T-cell (primary cell): ENCODE results near the gene PRKCD. TPM values are rescaled to one million over a fixed set of nuclear protein-coding genes. Genes with fewer than 3 reads are reported as not detected.

ENCODE experiments used
- ATAC-seq, 4 experiments: fragments of 200-7000 bp in 3 of 4; fragments of 150-1000 bp in 1 of 4; cut with Tn5 transposase; replicated peaks in 1 of 4; 1 replicate in 3 of 4; 2 replicates in 1 of 4; pipeline ENCODE4 v1.10.0; 2021; ENCODE audit warnings: moderate library complexity in 3 of 4, mild to moderate bottlenecking in 2 of 4, moderate number of reproducible peaks in 1 of 4
- CTCF ChIA-PET, 2 donors: fragments of 300-600 bp; sonication (Branson Sonifier 250); formaldehyde crosslinking; loops; one replicate each; lab custom pipeline; 2022; ENCODE audit warnings: antibody characterized with exemption in 2 of 2; lab: Charles Lee
- POLR2A ChIA-PET, 2 donors: fragments of 300-600 bp; sonication (Branson Sonifier 250); formaldehyde crosslinking; loops; one replicate each; lab custom pipeline; 2022; ENCODE audit warnings: antibody characterized with exemption in 2 of 2; lab: Charles Lee
- DNase-seq, 35 experiments: peaks; one replicate each; pipeline versions ENCODE4 v3.0.0 to v3.0.0-alpha.2; 2013 to 2023
- H3K27ac ChIP-seq: one replicate; pipeline ENCODE4 v1.5.1; 2013; ENCODE audit warnings: low read length
- H3K27me3 ChIP-seq, 2 experiments: replicated peaks in 1 of 2; 1 replicate in 1 of 2; 2 replicates in 1 of 2; pipeline versions ENCODE4 v1.6.1 to v1.7.0; 2013; ENCODE audit warnings: low read length in 1 of 2, mixed read lengths in 1 of 2; ENCODE audit not compliant: control insufficient read depth in 2 of 2, insufficient read depth in 2 of 2; ENCODE audit errors: extremely low read depth in 1 of 2
- H3K36me3 ChIP-seq, 2 donors: 1 replicate in 1 of 2; 2 replicates in 1 of 2; pipeline versions ENCODE4 v1.6.1 to v1.7.0; 2013; ENCODE audit warnings: low read length in 1 of 2; ENCODE audit not compliant: control insufficient read depth in 2 of 2, insufficient read depth in 1 of 2; ENCODE audit errors: extremely low read depth in 1 of 2
- H3K4me1 ChIP-seq, 2 experiments: 1 replicate in 1 of 2; 2 replicates in 1 of 2; pipeline versions ENCODE4 v1.6.1 to v1.7.0; 2013; ENCODE audit warnings: low read length in 2 of 2, mixed read lengths in 1 of 2; ENCODE audit not compliant: insufficient read depth in 2 of 2, control insufficient read depth in 1 of 2; ENCODE audit errors: extremely low read depth in 1 of 2
- H3K4me3 ChIP-seq, 2 donors: 1 replicate in 1 of 2; 2 replicates in 1 of 2; pipeline versions ENCODE4 v1.5.1 to v1.7.0; 2013; ENCODE audit warnings: mild to moderate bottlenecking in 2 of 2, low read length in 1 of 2, moderate library complexity in 1 of 2; ENCODE audit not compliant: control insufficient read depth in 1 of 2; ENCODE audit errors: extremely low read depth in 1 of 2
- H3K9me3 ChIP-seq: 2 replicates; pipeline ENCODE4 v1.7.0; 2013
- H3K27ac Mint-ChIP-seq, 2 donors: one replicate each; pipeline ENCODE4 v1.8.0; 2020 to 2021; ENCODE audit warnings: mild to moderate bottlenecking in 2 of 2, mixed read lengths in 2 of 2
- H3K27me3 Mint-ChIP-seq, 2 donors: one replicate each; pipeline ENCODE4 v1.8.0; 2021 to 2022; ENCODE audit warnings: mixed read lengths in 2 of 2
- H3K36me3 Mint-ChIP-seq: one replicate; pipeline ENCODE4 v1.8.0; 2021; ENCODE audit warnings: mixed read lengths
- H3K4me1 Mint-ChIP-seq, 3 donors: one replicate each; pipeline ENCODE4 v1.8.0; 2020 to 2022; ENCODE audit warnings: mixed read lengths in 3 of 3, mild to moderate bottlenecking in 1 of 3
- H3K4me3 Mint-ChIP-seq, 3 donors: one replicate each; pipeline ENCODE4 v1.8.0; 2020 to 2022; ENCODE audit warnings: mild to moderate bottlenecking in 3 of 3, mixed read lengths in 3 of 3, moderate library complexity in 3 of 3
- H3K9me3 Mint-ChIP-seq, 3 donors: one replicate each; pipeline ENCODE4 v1.8.0; 2020 to 2022; ENCODE audit warnings: mixed read lengths in 3 of 3
- WGBS: methylation state at CpG from one replicate; pipeline ENCODE4 v1.1.5; 2013; ENCODE audit warnings: missing lambda C conversion rate; ENCODE audit not compliant: insufficient coverage; 5-methylcytosine and 5-hydroxymethylcytosine counted together
- total RNA-seq, 35 experiments: library from RNA in 6 of 35; stranded (reverse) in 6 of 35; fragments of 120-200 nt in 1 of 35; gene quantifications; one replicate each; pipeline versions ENCODE4 v1.2.1 to v1.2.4 and lab custom pipeline; 2013 to 2026

Gene PRKCD
- total RNA-seq, 5 donors from 2014 or later (not counting 1 experiment from before 2014, with no cell fraction given): 15.3 to 23.3 (median 19.2) TPM

- Histone ChIP-seq H3K36me3 (peaks cover 6 to 44% of the 10 kb centered on the region in 2 donors), H3K4me1 (peaks cover 12 to 19% of the 10 kb centered on the region in 2 experiments), H3K27ac (no peak overlapping the region), H3K4me3 (no peak overlapping the region), H3K27me3 (no peaks in the 10 kb centered on the region), H3K9me3 (no peaks in the 10 kb centered on the region)
- ATAC-seq (no peak), DNase-seq (no peak)
- WGBS: no CpG with 5 or more reads among the region's 2 CpGs
- CTCF ChIA-PET: no interaction called here
- POLR2A ChIA-PET: no interaction called here
- peaks cover 26% of the 10 kb centered on the region for H3K36me3 Mint-ChIP-seq
- no peaks in the 10 kb centered on the region for H3K9me3 Mint-ChIP-seq
- no peak overlapping the region for H3K4me3 Mint-ChIP-seq
- no peaks in the 10 kb centered on the region for H3K27me3 Mint-ChIP-seq
- H3K4me1 Mint-ChIP-seq: peaks cover 21 to 32% (median 30%) of the 10 kb centered on the region in 3 donors
- no peak overlapping the region for H3K27ac Mint-ChIP-seq
Measured at GRCh38 chr3:53126601-53127000, 34.4 kb upstream of the PRKCD start.

GRCh38 chr3:53129344-53129743, 31.7 kb upstream of the PRKCD start:
- Mint-ChIP-seq H3K9me3 (no peaks in the 10 kb centered on the region), H3K27ac (peak overlapping the region; percentile 95 to 99), H3K27me3 (no peaks in the 10 kb centered on the region), H3K4me1 (peaks cover 25 to 31% (median 30%) of the 10 kb centered on the region in 3 donors), H3K36me3 (peaks cover 7% of the 10 kb centered on the region), H3K4me3 (peak overlapping the region; percentile 87 to 91 (median 90))
- CTCF ChIA-PET: interaction anchor here in 1 of 2 donors (0.6 kb wide), 1 partner anchor 64 kb away, joined by 3 read pairs; no protein-coding TSS in a partner anchor
- H3K27ac ChIP-seq: peak overlapping the region; percentile 95
- POLR2A ChIA-PET: interaction anchor here in 1 of 2 donors (0.5 kb wide), 1 partner anchor 176 kb away, joined by 4 read pairs; no protein-coding TSS in a partner anchor
- no peaks in the 10 kb centered on the region for H3K27me3 ChIP-seq
- DNase-seq (peak in 1 of 35 experiments; percentile 14), ATAC-seq (no peak)
- WGBS: 80% methylated on average over 2 of the region's 3 CpGs
- H3K36me3 ChIP-seq: peaks cover 6 to 17% of the 10 kb centered on the region in 2 donors
- no peaks in the 10 kb centered on the region for H3K9me3 ChIP-seq
- H3K4me3 ChIP-seq: peak overlapping the region; percentile 81 to 85
- peaks cover 12 to 19% of the 10 kb centered on the region in 2 experiments for H3K4me1 ChIP-seq

GRCh38 chr3:53130179-53131061, 30.6 kb upstream of the PRKCD start, which contains the start of gene RFT1:
Gene RFT1, minus strand, starts transcription at chr3:53130435. Its CDS starts 35 bp downstream, at chr3:53130400.
- POLR2A ChIA-PET: no interaction called here
- Mint-ChIP-seq H3K9me3 (no peaks in the 10 kb centered on the region), H3K36me3 (no peaks in the 10 kb centered on the region), H3K27me3 (no peaks in the 10 kb centered on the region), H3K4me3 (peak within 1 kb of the TSS; percentile 87 to 91 (median 90)), H3K4me1 (peaks cover 25 to 33% (median 31%) of the 10 kb centered on the region in 3 donors), H3K27ac (peak within 1 kb of the TSS; percentile 95 to 99)
- H3K4me3 ChIP-seq: peak within 1 kb of the TSS; percentile 81 to 85
- H3K36me3 ChIP-seq: peaks cover 0 to 7% of the 10 kb centered on the region in 2 donors
- H3K27ac ChIP-seq: peak within 1 kb of the TSS; percentile 95
- under 1% methylated on average over 28 of the region's 41 CpGs for WGBS
- peak; percentile 95 to 99 (median 98) for DNase-seq
- peak; percentile 94 to 96 (median 96) for ATAC-seq
- H3K4me1 ChIP-seq: peaks cover 12 to 19% of the 10 kb centered on the region in 2 experiments
- H3K27me3 ChIP-seq: no peaks in the 10 kb centered on the region
- no peaks in the 10 kb centered on the region for H3K9me3 ChIP-seq
- CTCF ChIA-PET: interaction anchor here in 1 of 2 donors (0.7 kb wide), 1 partner anchor 15 kb away, joined by 3 read pairs; no protein-coding TSS in a partner anchor

- no peaks in the 10 kb centered on the region for H3K36me3 Mint-ChIP-seq
- H3K27ac ChIP-seq: peak overlapping the region; percentile 95
- no peaks in the 10 kb centered on the region for H3K36me3 ChIP-seq
- H3K27me3 Mint-ChIP-seq: no peaks in the 10 kb centered on the region
- H3K4me3 ChIP-seq: peak overlapping the region in 1 of 2 donors; percentile 81
- DNase-seq: no peak
- WGBS: 93% methylated on average over 4 of the region's 4 CpGs
- H3K9me3 Mint-ChIP-seq: no peaks in the 10 kb centered on the region
- CTCF ChIA-PET: interaction anchor here in 1 of 2 donors (2.0 kb wide), 1 partner anchor 16 kb away, joined by 7 read pairs; no protein-coding TSS in a partner anchor
- H3K27ac Mint-ChIP-seq: peak overlapping the region; percentile 95 to 99
- ATAC-seq: no peak
- H3K4me3 Mint-ChIP-seq: peak overlapping the region; percentile 87 to 91 (median 90)
- no peaks in the 10 kb centered on the region for H3K9me3 ChIP-seq
- no peaks in the 10 kb centered on the region for H3K27me3 ChIP-seq
- POLR2A ChIA-PET: interaction anchor here in 1 of 2 donors (0.5 kb wide), 1 partner anchor 30 kb away, joined by 4 read pairs; no protein-coding TSS in a partner anchor
- H3K4me1 ChIP-seq: peaks cover 12 to 19% of the 10 kb centered on the region in 2 experiments
- peaks cover 25 to 33% (median 31%) of the 10 kb centered on the region in 3 donors for H3K4me1 Mint-ChIP-seq
Measured at GRCh38 chr3:53131096-53131495, 29.9 kb upstream of the PRKCD start.

GRCh38 chr3:53132347-53132746, 28.7 kb upstream of the PRKCD start:
- no peak for ATAC-seq
- no peak overlapping the region for H3K27ac ChIP-seq
- no peak for DNase-seq
- Mint-ChIP-seq H3K27ac (peak overlapping the region in 1 of 2 donors; percentile 95), H3K9me3 (no peaks in the 10 kb centered on the region), H3K36me3 (no peaks in the 10 kb centered on the region), H3K27me3 (no peaks in the 10 kb centered on the region), H3K4me3 (no peak overlapping the region), H3K4me1 (peaks cover 25 to 33% (median 31%) of the 10 kb centered on the region in 3 donors)
- H3K4me3 ChIP-seq: no peak overlapping the region
- ChIA-PET POLR2A (interaction anchor here in 1 of 2 donors (0.5 to 0.7 kb wide), 2 partner anchors 28 to 1909 kb away, joined by 3 to 4 read pairs; no protein-coding TSS in a partner anchor), CTCF (interaction anchor here (0.5 to 2.0 kb wide), 4 partner anchors 18 to 64 kb away, joined by 3 to 7 read pairs (median 4); no protein-coding TSS in a partner anchor)
- 80% methylated on average over 4 of the region's 5 CpGs for WGBS
- H3K4me1 ChIP-seq: peaks cover 12 to 19% of the 10 kb centered on the region in 2 experiments
- H3K9me3 ChIP-seq: no peaks in the 10 kb centered on the region
- H3K36me3 ChIP-seq: no peaks in the 10 kb centered on the region
- H3K27me3 ChIP-seq: no peaks in the 10 kb centered on the region
